ENCODE data around the gene FILIP1.
"Not testable (repeated sequence)": the region's sequence is repeated elsewhere in the genome, so short reads cannot be mapped to it uniquely, and the experiment has no call there.

FILIP1 gene

DNA sequence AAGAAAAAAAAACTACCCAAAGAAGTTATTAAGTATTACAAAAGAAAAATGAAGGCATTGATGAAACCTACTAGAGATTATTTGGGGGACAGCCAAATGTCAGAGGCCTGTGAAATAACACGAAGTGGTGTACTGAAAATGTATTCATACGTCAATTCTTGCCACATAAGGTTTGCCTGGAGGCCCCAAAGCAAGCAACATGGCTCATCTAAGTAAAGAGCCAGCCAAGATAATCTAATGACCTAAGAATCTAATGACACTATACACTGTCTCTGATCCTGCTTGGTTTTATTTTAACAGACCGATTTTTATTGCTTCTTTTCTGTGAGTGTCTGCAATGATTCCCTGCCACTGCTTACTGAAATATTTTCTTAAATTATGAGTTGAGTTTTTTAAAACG is 34.7 kb downstream of the FILIP1 start:
- H3K27ac ChIP-seq, result no peak overlapping the region
- TF ChIP-seq, protein P1, sequence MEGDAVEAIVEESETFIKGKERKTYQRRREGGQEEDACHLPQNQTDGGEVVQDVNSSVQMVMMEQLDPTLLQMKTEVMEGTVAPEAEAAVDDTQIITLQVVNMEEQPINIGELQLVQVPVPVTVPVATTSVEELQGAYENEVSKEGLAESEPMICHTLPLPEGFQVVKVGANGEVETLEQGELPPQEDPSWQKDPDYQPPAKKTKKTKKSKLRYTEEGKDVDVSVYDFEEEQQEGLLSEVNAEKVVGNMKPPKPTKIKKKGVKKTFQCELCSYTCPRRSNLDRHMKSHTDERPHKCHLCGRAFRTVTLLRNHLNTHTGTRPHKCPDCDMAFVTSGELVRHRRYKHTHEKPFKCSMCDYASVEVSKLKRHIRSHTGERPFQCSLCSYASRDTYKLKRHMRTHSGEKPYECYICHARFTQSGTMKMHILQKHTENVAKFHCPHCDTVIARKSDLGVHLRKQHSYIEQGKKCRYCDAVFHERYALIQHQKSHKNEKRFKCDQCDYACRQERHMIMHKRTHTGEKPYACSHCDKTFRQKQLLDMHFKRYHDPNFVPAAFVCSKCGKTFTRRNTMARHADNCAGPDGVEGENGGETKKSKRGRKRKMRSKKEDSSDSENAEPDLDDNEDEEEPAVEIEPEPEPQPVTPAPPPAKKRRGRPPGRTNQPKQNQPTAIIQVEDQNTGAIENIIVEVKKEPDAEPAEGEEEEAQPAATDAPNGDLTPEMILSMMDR (conservative IDR thresholded peaks at IDR 0.05), result no peak

DNA sequence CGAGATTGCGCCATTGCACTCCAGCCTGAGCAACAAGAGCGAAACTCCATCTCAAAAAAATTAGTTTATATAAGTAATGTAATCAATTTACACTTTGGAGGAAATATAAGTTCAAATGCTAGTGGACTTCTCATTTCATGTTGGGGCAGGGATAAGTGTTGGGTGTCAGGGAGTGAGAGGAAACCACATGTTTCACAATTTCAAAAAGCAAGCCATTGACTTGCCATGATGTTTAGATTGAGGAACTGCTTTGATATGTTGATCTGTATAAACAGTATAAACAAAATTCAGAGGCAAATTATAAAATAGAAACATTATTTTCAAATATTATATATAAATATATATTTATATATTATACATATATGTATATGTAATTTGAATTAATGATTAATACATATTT is 42.7 kb downstream of the FILIP1 start:
- TF ChIP-seq, protein P1 (conservative IDR thresholded peaks at IDR 0.05), result no peak
- no peak overlapping the region for H3K27ac ChIP-seq

- TF ChIP-seq, protein P1 (conservative IDR thresholded peaks at IDR 0.05), result no peak
- no peak overlapping the region for H3K27ac ChIP-seq
These were observed 43.9 kb downstream of the FILIP1 start for GRCh38 chr6:75449630-75450206.

- H3K27ac ChIP-seq, result no peak overlapping the region
- TF ChIP-seq, protein P1 (conservative IDR thresholded peaks at IDR 0.05), result no peak
These were observed 47.2 kb downstream of the FILIP1 start for GRCh38 chr6:75446241-75446880.

DNA sequence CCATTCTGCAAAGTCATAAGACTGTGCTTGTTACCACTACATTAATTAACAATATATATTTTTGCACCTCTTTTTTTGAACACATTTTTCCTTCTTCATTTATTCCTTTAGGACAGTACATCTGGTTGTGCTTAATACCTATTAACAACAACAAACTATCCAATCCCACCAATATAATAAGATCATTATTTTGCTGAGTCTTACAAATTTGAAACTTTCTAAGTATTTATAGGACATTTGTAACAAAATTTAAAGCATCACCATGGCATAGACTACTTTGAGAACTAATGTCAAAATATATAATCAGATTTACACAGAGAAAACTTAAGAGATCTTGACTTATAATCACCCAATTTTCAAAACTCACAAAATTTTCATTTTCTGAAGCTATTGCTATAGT is 47.9 kb downstream of the FILIP1 start:
- H3K27ac ChIP-seq, result no peak overlapping the region
- TF ChIP-seq, protein P1 (conservative IDR thresholded peaks at IDR 0.05), result no peak

DNA sequence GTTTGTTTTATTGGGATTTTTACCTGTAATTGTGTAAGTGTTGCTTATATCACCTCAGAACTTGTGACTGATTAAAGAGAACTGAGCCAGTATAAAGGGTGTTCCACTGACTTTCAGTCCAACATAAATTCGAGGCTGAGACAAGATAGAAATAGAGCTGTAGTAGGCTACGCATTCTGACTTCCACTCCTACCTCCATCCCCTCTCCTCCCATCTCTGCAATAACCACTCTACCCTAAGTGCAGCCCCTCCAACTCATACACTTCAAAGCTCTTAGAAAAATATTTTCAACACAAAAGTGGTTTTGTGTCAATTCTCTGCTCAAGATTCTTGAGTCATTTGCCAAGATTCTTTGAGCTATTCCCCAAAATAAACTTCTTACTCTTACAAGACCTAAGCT is 48.7 kb downstream of the FILIP1 start:
- no peak overlapping the region for H3K27ac ChIP-seq
- TF ChIP-seq, protein P1 (conservative IDR thresholded peaks at IDR 0.05), result no peak

DNA sequence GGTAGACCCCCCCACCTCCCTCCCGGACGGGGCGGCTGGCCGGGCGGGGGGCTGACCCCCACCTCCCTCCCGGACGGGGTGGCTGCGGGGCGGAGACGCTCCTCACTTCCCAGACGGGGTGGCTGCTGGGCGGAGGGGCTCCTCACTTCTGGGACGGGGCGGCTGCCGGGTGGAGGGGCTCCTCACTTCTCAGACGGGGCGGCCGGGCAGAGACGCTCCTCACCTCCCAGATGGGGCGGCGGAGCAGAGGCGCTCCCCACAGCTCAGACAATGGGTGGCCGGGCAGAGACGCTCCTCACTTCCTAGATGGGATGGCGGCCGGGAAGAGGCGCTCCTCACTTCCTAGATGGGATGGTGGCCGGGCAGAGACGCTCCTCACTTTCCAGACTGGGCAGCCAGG is 51.7 kb downstream of the FILIP1 start:
- not testable (repeated sequence) for H3K27ac ChIP-seq

DNA sequence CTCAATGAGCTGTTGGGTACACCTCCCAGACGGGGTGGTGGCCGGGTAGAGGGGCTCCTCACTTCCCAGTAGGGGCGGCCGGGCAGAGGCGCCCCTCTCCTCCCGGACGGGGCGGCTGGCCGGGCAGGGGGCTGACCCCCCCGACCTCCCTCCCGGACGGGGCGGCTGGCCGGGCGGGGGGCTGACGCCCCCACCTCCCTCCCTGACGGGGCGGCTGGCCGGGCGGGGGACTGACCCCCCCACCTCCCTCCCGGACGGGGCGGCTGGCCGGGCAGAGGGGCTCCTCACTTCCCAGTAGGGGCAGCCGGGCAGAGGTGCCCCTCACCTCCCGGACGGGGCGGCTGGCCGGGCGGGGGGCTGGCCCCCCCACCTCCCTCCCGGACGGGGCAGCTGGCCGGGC is 52.1 kb downstream of the FILIP1 start:
- H3K27ac ChIP-seq, result not testable (repeated sequence)

Data from VCaP (cell line).